Activated naive CD8-positive, alpha-beta T cell treated with anti-CD3 and anti-CD28 coated beads, Interleukin-2, amount 50 U/mL, for 24 hours (primary cell): ENCODE measurements around the gene SYNE4.
"Not testable (repeated sequence)": the region's sequence is repeated elsewhere in the genome, so short reads cannot be mapped to it uniquely, and the experiment has no call there.

ENCODE experiments used
- ATAC-seq: fragments of 150-1000 bp; cut with Tn5 transposase; one replicate; pipeline ENCODE4 v1.10.0; 2021
- DNase-seq: peaks from one replicate; pipeline ENCODE4 v3.0.0; 2021
- H3K27ac Mint-ChIP-seq: one replicate; pipeline ENCODE4 v1.8.0; 2021; ENCODE audit warnings: mild to moderate bottlenecking, mixed read lengths
- H3K27me3 Mint-ChIP-seq: one replicate; pipeline ENCODE4 v1.8.0; 2021; ENCODE audit warnings: mixed read lengths
- H3K36me3 Mint-ChIP-seq: one replicate; pipeline ENCODE4 v1.8.0; 2021; ENCODE audit warnings: low read depth, mixed read lengths
- H3K4me1 Mint-ChIP-seq: one replicate; pipeline ENCODE4 v1.8.0; 2021; ENCODE audit warnings: mixed read lengths
- H3K4me3 Mint-ChIP-seq: one replicate; pipeline ENCODE4 v1.8.0; 2021; ENCODE audit warnings: mild to moderate bottlenecking, moderate library complexity, mixed read lengths
- H3K9me3 Mint-ChIP-seq: one replicate; pipeline ENCODE4 v1.8.0; 2021; ENCODE audit warnings: mixed read lengths

SYNE4 gene, protein sequence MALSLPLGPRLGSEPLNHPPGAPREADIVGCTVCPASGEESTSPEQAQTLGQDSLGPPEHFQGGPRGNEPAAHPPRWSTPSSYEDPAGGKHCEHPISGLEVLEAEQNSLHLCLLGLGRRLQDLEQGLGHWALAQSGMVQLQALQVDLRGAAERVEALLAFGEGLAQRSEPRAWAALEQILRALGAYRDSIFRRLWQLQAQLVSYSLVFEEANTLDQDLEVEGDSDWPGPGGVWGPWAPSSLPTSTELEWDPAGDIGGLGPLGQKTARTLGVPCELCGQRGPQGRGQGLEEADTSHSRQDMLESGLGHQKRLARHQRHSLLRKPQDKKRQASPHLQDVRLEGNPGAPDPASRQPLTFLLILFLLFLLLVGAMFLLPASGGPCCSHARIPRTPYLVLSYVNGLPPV

DNA sequence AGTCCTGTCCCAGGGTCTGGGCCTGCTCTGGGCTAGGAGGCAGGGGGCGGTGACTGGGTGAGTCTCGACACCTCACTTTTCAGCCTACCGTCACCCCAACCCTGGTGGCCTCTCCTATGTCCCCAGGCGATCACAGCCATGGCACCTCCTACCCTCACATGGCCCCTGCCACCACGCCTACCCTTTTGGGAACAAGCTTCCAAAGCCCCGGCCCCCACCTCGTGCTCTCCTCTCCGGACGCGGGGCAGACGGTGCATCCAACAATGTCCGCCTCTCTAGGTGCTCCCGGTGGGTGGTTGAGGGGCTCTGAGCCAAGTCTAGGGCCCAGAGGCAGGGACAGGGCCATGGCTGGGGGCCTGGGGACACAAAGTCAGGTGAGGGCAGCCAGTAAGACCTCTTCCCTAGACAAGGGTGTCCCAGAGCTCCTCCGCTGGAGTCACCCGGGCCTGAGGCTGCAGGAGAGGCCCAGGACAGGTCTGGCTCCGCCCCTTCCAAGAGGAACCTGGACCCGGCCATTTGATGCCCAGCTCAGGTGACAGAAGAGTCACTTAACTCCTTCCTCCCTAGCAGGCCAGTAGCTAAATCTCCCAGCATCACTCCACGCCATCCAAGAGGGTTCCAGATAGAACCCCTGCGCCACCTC is at the start of gene SYNE4:
Gene SYNE4, minus strand, starts transcription at position 478 of the 643 bp plus-strand sequence. Its CDS starts 132 bp downstream, at position 346.
- no peaks in the 10 kb centered on the region for H3K27me3 Mint-ChIP-seq
- no peak within 1 kb of the TSS for H3K27ac Mint-ChIP-seq
- no peaks in the 10 kb centered on the region for H3K9me3 Mint-ChIP-seq
- H3K4me3 Mint-ChIP-seq, result peak within 1 kb of the TSS; percentile 48
- H3K4me1 Mint-ChIP-seq, result peaks cover 14% of the 10 kb centered on the region
- no peak for ATAC-seq
- peaks cover 7% of the 10 kb centered on the region for H3K36me3 Mint-ChIP-seq
- no peak for DNase-seq

DNA sequence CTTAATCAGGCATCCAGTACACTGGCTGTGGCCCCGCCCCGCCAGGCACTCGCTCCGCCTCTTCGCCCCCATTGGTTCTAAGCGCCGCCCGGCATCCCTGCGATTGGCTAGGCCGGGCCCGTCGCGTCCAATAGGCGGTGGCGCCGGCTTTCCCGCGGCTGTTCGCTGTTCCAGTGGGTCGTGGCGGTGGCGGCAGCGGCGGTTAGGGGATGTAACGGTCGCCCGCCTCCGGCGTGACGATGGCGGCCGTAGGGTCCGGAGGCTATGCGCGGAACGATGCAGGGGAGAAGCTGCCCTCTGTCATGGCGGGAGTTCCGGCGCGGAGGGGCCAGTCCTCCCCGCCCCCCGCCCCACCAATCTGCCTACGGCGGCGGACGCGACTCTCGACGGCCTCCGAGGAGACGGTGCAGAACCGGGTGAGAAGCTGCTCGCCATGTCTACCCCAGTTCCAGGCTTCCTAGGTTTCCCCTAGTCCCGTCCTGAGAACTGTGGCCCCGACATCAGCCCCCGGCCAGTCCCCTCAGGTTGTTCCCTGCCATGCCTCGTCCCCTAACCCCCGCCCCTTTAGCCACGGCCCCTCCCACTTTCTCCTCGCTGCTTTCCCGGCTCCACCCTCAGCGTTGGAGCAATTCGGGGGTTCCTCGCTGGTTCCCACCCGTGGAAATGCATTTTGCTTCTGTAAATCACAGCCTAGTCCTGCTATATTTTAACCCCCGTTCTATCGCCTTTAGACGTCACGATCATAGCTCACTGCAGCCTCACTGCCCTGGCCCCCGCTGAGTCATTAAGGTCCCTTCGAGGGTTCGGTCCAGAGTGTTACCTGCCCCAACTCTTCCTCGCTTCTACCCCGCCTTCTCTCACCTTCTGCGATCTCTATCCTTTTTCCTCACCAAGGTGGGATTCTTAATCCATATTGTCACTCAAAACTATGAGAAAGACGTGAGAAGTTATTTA is 46.4 kb upstream of the SYNE4 start, which contains the start of gene WDR62:
Gene WDR62, plus strand, starts transcription at position 165 of the 954 bp plus-strand sequence. Its CDS starts 75 bp downstream, at position 240.
- peak within 1 kb of the TSS; percentile 97 for H3K27ac Mint-ChIP-seq
- no peaks in the 10 kb centered on the region for H3K9me3 Mint-ChIP-seq
- ATAC-seq (peak; percentile 80), DNase-seq (peak; percentile 95)
- peak within 1 kb of the TSS; percentile 89 for H3K4me3 Mint-ChIP-seq
- peaks cover 17% of the 10 kb centered on the region for H3K4me1 Mint-ChIP-seq
- H3K36me3 Mint-ChIP-seq, result peaks cover 10% of the 10 kb centered on the region
- no peaks in the 10 kb centered on the region for H3K27me3 Mint-ChIP-seq

DNA sequence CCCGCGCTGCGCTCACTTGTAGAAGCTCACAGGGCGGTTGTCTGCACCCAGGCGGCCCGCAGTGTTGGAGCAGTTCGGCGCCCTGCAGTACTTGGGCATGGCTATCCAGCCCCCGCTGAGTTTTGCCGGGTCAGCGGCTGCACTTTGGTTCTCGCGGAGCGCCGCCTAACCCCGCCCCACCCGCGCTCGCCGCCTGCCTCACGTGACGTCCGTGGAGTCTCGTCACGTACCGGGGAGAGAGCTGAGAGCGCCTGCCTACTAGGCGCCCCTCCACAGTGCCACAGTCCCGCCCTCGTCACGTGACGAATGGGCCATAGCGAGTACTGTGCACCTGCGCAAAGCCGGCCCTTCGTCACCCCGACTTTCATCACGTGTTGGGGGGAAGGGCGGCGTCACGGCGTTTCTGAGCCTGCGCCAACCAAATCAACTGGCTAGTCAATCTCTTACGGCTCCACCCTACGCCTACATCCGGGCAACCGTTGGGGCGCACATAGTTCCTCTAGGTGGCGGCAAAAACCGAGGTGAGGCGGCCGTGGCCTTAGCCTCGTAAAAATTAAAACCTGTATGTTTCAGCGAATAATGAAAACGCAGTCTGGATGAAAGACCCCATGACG is 45.6 kb upstream of the SYNE4 start, which contains the start of gene THAP8:
Gene THAP8, minus strand, starts transcription at position 167 of the 614 bp plus-strand sequence. Its CDS starts 68 bp downstream, at position 99.
- Mint-ChIP-seq H3K4me1 (peaks cover 17% of the 10 kb centered on the region), H3K36me3 (peaks cover 7% of the 10 kb centered on the region), H3K9me3 (no peaks in the 10 kb centered on the region), H3K4me3 (peak within 1 kb of the TSS; percentile 89), H3K27ac (peak within 1 kb of the TSS; percentile 97), H3K27me3 (no peaks in the 10 kb centered on the region)
- DNase-seq, result peak; percentile 100
- peak; percentile 91 for ATAC-seq

DNA sequence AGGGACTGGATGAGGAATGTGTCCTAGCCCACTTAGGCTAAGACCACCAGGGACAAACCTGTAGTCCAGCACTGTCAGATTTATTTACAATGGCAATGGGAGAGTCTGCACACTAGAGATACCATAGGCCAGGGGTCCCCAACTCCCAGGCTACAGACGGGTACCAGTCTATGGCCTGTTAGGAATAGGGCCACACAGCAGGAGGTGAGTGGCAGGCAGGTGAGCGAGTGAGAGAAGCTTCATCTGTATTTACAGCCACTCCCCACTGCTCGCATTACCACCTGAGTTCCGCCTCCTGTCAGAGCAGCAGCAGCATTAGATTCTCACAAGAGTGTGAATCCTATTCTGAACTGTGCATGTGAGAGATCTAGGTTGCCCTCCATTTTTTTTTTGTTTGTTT is 43.0 kb upstream of the SYNE4 start:
- Mint-ChIP-seq H3K36me3 (peaks cover 2% of the 10 kb centered on the region), H3K4me1 (peaks cover 17% of the 10 kb centered on the region), H3K4me3 (no peak overlapping the region), H3K27me3 (no peaks in the 10 kb centered on the region), H3K27ac (no peak overlapping the region), H3K9me3 (no peaks in the 10 kb centered on the region)
- DNase-seq (no peak), ATAC-seq (no peak)

DNA sequence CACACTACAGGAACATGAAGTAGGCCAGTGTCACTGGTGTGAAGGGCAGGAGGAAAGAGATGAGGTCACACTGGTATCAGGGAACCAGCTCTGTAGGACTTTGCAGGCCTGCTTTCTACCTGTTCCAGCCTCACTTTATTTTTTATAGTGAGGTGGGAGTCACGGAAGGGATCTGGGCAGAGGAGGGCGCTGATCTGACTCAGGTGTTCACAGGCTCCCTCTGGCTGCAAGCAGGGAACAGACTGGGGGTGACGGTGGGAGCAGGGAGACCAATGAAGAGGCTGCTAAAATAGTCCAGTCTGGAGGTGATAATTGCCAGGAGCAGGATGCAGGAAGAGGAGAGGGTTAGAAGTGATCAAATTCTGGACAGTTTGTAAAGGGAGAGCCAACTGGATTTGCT is 42.6 kb upstream of the SYNE4 start:
- H3K4me3 Mint-ChIP-seq, result no peak overlapping the region
- ATAC-seq (no peak), DNase-seq (no peak)
- H3K9me3 Mint-ChIP-seq, result no peaks in the 10 kb centered on the region
- H3K27me3 Mint-ChIP-seq, result no peaks in the 10 kb centered on the region
- no peak overlapping the region for H3K27ac Mint-ChIP-seq
- H3K4me1 Mint-ChIP-seq, result peaks cover 15% of the 10 kb centered on the region
- peaks cover 4% of the 10 kb centered on the region for H3K36me3 Mint-ChIP-seq

DNA sequence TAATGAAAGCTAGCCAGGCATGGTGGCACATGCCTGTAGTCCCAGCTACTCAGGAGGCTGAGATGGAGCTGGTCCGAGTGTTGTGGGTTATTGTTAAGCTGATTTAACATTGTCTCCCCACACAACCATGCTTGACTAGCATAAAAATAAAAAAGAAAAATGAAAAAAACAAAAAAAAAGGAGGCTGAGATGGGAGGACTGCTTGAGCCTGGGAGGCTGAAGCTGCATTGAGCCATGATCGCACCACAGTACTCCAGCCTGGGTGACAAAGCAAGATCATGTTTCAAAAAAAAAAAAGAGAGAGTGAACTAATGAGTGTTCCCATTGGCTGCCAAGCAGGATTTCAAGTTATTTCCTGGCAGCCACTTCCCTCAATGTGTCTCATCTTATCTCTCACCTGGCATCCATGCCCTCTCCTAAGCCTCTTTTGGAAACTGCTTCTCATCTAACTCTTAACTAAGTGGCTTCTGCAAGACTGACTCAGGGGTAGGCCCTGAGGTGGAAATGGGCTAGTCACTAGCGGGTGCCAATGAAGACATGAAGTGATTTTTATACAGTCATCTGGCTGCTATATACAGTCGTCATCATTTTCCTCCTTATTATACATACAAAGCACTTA is 40.6 kb upstream of the SYNE4 start:
- no peaks in the 10 kb centered on the region for H3K9me3 Mint-ChIP-seq
- H3K4me1 Mint-ChIP-seq, result peaks cover 7% of the 10 kb centered on the region
- no peak overlapping the region for H3K27ac Mint-ChIP-seq
- no peak overlapping the region for H3K4me3 Mint-ChIP-seq
- H3K36me3 Mint-ChIP-seq, result peaks cover 5% of the 10 kb centered on the region
- H3K27me3 Mint-ChIP-seq, result no peaks in the 10 kb centered on the region
- DNase-seq (no peak), ATAC-seq (no peak)

DNA sequence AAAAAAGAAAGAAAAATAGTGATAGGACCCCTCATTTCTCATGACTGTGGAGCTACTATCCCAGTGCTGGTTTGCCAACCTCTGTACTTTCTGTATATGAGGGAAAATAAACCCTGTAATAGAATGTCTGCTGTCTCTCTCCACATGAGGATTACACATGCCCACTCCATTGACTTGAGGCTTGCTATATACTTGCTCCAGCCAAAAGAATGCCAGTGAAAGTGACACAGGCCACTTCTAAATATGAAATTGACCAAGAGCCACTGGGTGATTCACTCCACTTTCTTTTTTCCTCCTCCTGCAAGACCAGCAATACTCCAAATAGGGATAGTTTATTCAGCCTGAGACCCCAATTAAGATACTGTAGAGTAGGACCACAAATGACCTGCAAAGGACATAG is 39.2 kb upstream of the SYNE4 start:
- H3K27me3 Mint-ChIP-seq, result no peaks in the 10 kb centered on the region
- H3K36me3 Mint-ChIP-seq, result peaks cover 5% of the 10 kb centered on the region
- no peaks in the 10 kb centered on the region for H3K4me1 Mint-ChIP-seq
- H3K27ac Mint-ChIP-seq, result no peak overlapping the region
- DNase-seq, result no peak
- no peak overlapping the region for H3K4me3 Mint-ChIP-seq
- no peaks in the 10 kb centered on the region for H3K9me3 Mint-ChIP-seq
- ATAC-seq, result no peak

DNA sequence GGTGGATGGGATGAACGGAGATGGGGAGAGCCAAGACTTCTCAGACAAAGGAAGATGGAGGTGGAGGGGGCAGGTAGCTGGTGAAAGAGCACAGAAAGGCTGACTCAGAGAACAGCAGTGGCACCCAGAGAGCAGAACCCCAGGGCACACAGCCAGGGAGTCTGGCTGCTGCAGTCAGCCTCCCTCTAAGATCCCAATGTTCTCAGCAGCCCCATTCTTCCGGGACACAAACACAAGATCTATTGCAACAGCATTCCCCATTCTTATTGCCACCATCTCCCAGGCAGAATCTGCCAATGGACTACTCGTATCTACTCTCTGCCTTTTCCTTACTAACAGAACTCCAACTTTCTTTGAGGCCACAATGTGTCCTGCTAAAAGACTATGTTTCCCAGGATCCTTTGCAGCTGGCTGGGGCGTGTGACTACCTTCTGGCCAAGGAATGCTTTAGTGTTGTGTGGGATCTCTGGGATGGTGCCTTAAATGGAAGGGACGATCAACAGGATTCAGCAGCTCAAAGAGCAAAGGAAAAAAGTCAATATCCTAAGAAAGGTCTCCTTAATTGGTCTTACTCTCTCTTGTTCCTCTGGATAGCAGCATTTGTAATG is 37.9 kb upstream of the SYNE4 start:
- DNase-seq, result no peak
- Mint-ChIP-seq H3K9me3 (no peaks in the 10 kb centered on the region), H3K36me3 (peaks cover 5% of the 10 kb centered on the region), H3K4me1 (no peaks in the 10 kb centered on the region), H3K4me3 (no peak overlapping the region), H3K27me3 (no peaks in the 10 kb centered on the region), H3K27ac (no peak overlapping the region)
- no peak for ATAC-seq

DNA sequence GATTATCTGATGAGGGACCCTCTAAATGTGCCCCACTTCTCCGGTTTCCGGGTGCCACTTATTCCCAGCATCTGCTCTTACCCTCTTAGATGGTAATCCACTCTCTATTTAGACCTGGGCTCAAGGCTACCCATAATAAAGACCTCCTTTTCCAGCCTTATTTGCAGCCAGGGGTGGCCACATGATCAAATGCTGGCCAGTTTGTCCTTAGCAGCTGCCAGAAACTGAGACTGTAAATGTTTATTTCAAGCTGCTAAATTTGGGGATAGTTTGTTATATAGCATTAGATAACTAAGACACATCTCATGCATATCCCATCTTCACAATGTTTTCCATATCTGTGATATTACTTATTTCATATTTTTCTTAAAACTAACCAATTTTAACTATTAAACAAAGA is 35.3 kb upstream of the SYNE4 start:
- no peaks in the 10 kb centered on the region for H3K9me3 Mint-ChIP-seq
- no peak for ATAC-seq
- H3K4me3 Mint-ChIP-seq, result no peak overlapping the region
- peaks cover 4% of the 10 kb centered on the region for H3K36me3 Mint-ChIP-seq
- H3K27ac Mint-ChIP-seq, result no peak overlapping the region
- H3K27me3 Mint-ChIP-seq, result no peaks in the 10 kb centered on the region
- H3K4me1 Mint-ChIP-seq, result no peaks in the 10 kb centered on the region
- no peak for DNase-seq

DNA sequence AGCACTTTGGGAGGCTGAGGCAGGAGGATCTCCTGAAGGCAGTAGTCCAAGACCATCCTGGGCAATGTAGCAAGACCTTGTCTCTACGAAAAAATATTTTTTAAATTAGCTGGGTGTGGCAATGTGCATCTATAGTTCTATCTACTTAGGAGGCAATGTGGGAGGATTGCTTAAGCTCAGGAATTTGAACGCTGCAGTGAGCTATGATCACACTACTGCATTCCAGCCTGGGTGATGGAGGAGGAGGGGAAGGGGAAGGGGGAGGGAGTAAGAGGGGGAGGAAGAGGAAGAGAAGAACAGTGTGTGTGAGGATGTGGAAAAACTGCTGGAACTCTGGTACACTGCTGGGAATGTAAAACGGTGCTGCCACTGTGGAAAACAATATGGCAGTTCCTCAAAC is 33.2 kb upstream of the SYNE4 start:
- H3K9me3 Mint-ChIP-seq, result no peaks in the 10 kb centered on the region
- peaks cover 4% of the 10 kb centered on the region for H3K36me3 Mint-ChIP-seq
- no peaks in the 10 kb centered on the region for H3K4me1 Mint-ChIP-seq
- no peak for ATAC-seq
- DNase-seq, result no peak
- no peak overlapping the region for H3K4me3 Mint-ChIP-seq
- H3K27me3 Mint-ChIP-seq, result no peaks in the 10 kb centered on the region
- H3K27ac Mint-ChIP-seq, result no peak overlapping the region

DNA sequence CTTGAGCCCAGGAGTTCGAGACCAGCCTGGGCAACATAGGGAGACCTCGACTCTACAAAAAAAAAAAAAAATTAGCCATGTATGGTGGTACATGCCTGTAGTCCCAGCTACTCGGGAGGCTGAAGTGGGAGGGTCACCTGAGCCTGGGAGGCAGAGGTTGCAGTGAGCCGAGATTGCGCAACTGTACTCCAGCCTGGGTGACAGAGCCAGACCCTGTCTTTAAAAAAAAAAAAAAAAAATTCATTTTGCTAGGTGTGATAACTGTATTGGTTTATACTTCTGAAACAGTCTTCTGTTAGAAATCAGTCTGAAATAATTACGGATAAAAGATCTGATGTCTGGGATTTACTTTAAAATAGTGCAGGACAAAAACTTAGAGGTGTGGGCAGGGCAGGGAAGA is 32.5 kb upstream of the SYNE4 start:
- H3K4me3 Mint-ChIP-seq, H3K4me1 Mint-ChIP-seq, H3K27ac Mint-ChIP-seq, ATAC-seq, H3K9me3 Mint-ChIP-seq, H3K36me3 Mint-ChIP-seq, H3K27me3 Mint-ChIP-seq, DNase-seq: not testable (repeated sequence)

DNA sequence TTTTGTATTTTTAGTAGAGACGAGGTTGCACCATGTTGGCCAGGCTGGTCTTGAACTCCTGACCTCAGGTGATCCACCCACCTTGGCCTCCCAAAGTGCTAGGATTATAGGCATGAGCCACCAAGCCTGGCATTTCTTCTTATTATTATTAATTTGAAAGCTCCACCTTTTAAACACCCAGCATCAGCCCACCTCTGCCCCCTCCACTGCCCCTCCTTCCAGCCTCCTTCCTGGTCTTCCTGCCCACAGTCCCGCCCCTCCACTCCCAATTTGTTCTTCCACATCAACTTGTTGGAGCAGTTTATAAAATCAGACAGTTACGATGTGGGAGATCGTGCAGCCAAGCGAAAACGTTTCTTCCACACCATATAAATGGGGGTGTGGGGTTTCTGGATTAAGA is 31.9 kb upstream of the SYNE4 start:
- ATAC-seq (no peak), DNase-seq (no peak)
- Mint-ChIP-seq H3K27ac (no peak overlapping the region), H3K4me1 (peaks cover 7% of the 10 kb centered on the region), H3K9me3 (no peaks in the 10 kb centered on the region), H3K36me3 (no peaks in the 10 kb centered on the region), H3K4me3 (no peak overlapping the region), H3K27me3 (no peaks in the 10 kb centered on the region)

DNA sequence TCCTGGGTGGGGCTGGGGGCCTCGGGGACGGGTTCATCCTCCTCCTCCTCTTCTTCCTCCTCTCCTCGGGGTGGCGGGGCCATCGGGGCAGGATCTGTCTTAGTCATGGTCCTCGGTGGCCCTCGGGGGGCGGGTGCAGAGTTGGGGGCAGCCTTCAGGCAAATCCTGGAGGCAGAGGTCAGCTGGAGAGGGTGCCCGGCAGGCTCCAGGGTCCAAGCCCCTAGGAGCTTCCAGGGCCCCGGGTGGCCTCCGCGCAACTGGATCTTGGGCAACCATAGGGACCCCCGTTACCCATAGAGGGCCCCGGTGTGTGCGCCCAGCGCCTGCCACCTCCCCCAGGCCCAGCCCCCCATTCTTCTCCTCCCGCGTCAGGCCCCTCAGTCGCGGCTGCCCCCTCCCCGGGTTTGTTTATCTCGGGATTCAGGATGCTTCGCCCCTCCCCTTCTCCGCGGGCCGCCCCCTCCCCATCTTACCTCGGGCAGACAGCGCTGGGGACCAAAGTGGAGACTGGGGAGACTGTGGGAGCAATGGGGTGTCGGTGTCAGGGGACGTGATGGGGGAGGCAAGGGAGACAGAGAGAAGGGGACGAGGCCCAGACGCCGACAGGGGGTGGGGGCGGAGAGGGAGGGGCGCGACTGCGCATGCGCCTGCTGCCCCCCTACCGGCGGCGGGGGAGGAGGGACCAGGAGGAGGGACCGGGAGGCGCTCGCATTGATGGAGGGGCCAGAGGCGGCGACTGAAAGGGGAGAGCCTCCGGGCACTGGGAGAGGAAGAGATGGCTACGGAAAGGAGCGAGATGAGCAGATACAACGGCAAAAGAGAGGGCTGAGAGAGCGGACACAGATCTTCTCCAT is 23.9 kb upstream of the SYNE4 start, which contains the start of gene CLIP3:
Gene CLIP3, minus strand, starts transcription at position 623 of the 854 bp plus-strand sequence. Its CDS starts 516 bp downstream, at position 107.
- ATAC-seq (no peak), DNase-seq (peak; percentile 46)
- Mint-ChIP-seq H3K9me3 (no peaks in the 10 kb centered on the region), H3K27me3 (no peaks in the 10 kb centered on the region), H3K4me1 (peaks cover 15% of the 10 kb centered on the region), H3K36me3 (peaks cover 22% of the 10 kb centered on the region), H3K4me3 (peak within 1 kb of the TSS; percentile 21), H3K27ac (no peak within 1 kb of the TSS)
